ES-I3 (cell line): Measurements from ENCODE around the gene CRYBB3.
"Not testable (repeated sequence)": the region's sequence is repeated elsewhere in the genome, so short reads cannot be mapped to it uniquely, and the experiment has no call there.

Source experiments
- H3K36me3 ChIP-seq: 2 replicates; pipeline ENCODE4 v1.6.1; 2013; ENCODE audit warnings: mild to moderate bottlenecking, low read length, control low read depth, moderate library complexity; ENCODE audit not compliant: insufficient read depth
- H3K4me1 ChIP-seq: 2 replicates; pipeline ENCODE4 v1.6.1; 2013; ENCODE audit warnings: mild to moderate bottlenecking, control low read depth, low read length; ENCODE audit not compliant: insufficient read depth
- H3K9ac ChIP-seq: 2 replicates; pipeline ENCODE4 v1.6.1; 2013; ENCODE audit warnings: low read depth, mild to moderate bottlenecking, low read length, moderate library complexity
- H3K9me3 ChIP-seq: 2 replicates; pipeline ENCODE4 v1.6.1; 2013; ENCODE audit warnings: mild to moderate bottlenecking, low read length, moderate library complexity; ENCODE audit not compliant: control insufficient read depth, insufficient read depth

CRYBB3 gene

GRCh38 chr22:25182131-25183110 is 17.2 kb upstream of the CRYBB3 start:
- H3K4me1 ChIP-seq = no peaks in the 10 kb centered on the region
- H3K36me3 ChIP-seq = peaks cover 7% of the 10 kb centered on the region
- no peaks in the 10 kb centered on the region for H3K9me3 ChIP-seq
- H3K9ac ChIP-seq = no peak overlapping the region

DNA sequence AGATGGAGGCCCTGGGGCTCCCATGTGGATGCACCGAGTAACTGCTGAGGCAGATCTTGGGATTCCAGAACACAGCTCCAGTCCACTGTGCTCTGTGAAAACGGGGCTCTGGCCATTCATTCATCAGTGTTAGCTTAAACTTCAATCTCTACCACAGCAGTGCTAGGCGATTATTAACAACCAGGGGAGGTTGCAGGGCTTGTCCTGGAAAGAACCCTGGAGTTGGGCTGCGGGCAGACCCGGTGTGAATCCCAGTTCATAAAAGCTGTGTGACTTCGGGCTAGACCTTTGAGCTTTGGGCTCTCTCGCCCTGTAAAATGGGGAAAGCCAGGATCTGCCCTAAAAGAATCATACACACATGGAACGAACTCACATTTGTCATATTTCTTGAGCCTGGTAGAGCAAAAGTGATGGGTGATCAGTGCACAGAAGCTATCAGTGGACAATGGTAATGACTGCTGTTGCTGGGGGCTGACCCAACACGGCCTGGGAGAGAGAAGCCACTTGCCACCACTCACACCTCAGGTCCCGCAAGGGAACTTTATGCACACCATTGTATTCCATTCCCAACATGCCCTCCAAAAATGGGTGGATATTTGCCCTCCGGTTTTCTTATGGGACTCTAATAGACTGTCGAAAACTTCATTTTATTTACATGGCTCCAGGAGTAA is 15.6 kb upstream of the CRYBB3 start:
- Histone ChIP-seq H3K36me3 (peaks cover 7% of the 10 kb centered on the region), H3K9ac (no peak overlapping the region), H3K4me1 (no peaks in the 10 kb centered on the region), H3K9me3 (no peaks in the 10 kb centered on the region)

GRCh38 chr22:25186140-25186539 is 13.5 kb upstream of the CRYBB3 start:
- no peaks in the 10 kb centered on the region for H3K9me3 ChIP-seq
- H3K4me1 ChIP-seq = no peaks in the 10 kb centered on the region
- peaks cover 9% of the 10 kb centered on the region for H3K36me3 ChIP-seq
- no peak overlapping the region for H3K9ac ChIP-seq

- no peaks in the 10 kb centered on the region for H3K4me1 ChIP-seq
- H3K9ac ChIP-seq = no peak overlapping the region
- H3K9me3 ChIP-seq = no peaks in the 10 kb centered on the region
- H3K36me3 ChIP-seq = peaks cover 14% of the 10 kb centered on the region
Observed at GRCh38 chr22:25187469-25187868, 12.2 kb upstream of the CRYBB3 start.

- Histone ChIP-seq H3K36me3 (peaks cover 7% of the 10 kb centered on the region), H3K4me1 (no peaks in the 10 kb centered on the region), H3K9me3 (no peaks in the 10 kb centered on the region), H3K9ac (no peak overlapping the region)
Observed at GRCh38 chr22:25192406-25192805, 7.3 kb upstream of the CRYBB3 start.

DNA sequence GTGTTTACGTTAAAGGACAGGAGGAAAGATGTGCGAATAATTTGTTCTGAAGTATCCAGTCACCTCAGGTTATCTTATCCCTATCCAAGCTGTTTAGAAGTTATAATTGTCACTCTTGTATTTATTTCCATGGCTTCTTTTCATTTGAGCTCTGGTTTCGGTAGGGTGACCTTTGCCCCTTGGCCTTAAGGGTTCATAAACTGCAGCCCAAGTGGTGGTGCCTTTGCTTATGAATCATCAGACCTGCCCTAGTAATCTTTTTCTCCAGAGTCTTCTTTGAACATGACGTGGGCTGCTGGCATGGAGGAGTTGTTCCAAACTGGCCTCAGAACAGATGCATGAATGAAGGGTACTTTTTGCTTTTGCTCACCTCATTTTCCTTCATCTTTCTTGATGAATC is 6.5 kb upstream of the CRYBB3 start:
- no peaks in the 10 kb centered on the region for H3K9me3 ChIP-seq
- H3K4me1 ChIP-seq = no peaks in the 10 kb centered on the region
- peaks cover 7% of the 10 kb centered on the region for H3K36me3 ChIP-seq
- no peak overlapping the region for H3K9ac ChIP-seq

- Histone ChIP-seq H3K4me1 (no peaks in the 10 kb centered on the region), H3K9me3 (no peaks in the 10 kb centered on the region), H3K9ac (no peak overlapping the region), H3K36me3 (peaks cover 7% of the 10 kb centered on the region)
Observed at GRCh38 chr22:25193548-25193947, 6.1 kb upstream of the CRYBB3 start.

- Histone ChIP-seq H3K9me3 (no peaks in the 10 kb centered on the region), H3K36me3 (peaks cover 3% of the 10 kb centered on the region), H3K4me1 (no peaks in the 10 kb centered on the region), H3K9ac (no peak overlapping the region)
Observed at GRCh38 chr22:25196326-25196725, 3.3 kb upstream of the CRYBB3 start.

DNA sequence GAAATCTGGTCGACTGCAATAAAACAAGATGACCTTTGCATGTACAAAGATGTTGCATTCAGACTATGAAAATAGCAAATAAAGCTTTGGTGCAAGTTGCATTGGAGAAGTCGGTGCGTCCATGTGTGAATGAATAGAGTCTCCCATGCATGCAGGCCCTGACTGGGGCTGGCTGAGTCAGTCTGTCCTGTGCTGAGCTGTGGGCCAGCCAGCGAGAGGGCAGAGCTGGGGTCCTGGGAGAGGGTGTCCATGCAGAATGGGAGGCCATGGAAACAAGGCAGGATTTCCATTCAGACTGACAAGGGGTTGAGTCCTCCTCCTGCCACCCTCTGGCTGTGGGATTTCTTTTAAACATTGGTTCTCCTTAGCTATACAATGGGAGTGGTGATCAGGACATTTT is 2.3 kb upstream of the CRYBB3 start:
- Histone ChIP-seq H3K9ac (no peak overlapping the region), H3K36me3 (no peaks in the 10 kb centered on the region; the same call in 1 of the 2 replicates), H3K4me1 (no peaks in the 10 kb centered on the region), H3K9me3 (no peaks in the 10 kb centered on the region)

GRCh38 chr22:25200967-25201366 is 1.3 kb downstream of the CRYBB3 start:
- no peak overlapping the region for H3K9ac ChIP-seq
- H3K4me1 ChIP-seq = no peaks in the 10 kb centered on the region
- no peaks in the 10 kb centered on the region for H3K9me3 ChIP-seq
- H3K36me3 ChIP-seq = no peaks in the 10 kb centered on the region

- Histone ChIP-seq H3K4me1 (no peaks in the 10 kb centered on the region), H3K36me3 (no peaks in the 10 kb centered on the region), H3K9me3 (no peaks in the 10 kb centered on the region), H3K9ac (no peak overlapping the region)
Observed at GRCh38 chr22:25201557-25202273, 2.1 kb downstream of the CRYBB3 start.

DNA sequence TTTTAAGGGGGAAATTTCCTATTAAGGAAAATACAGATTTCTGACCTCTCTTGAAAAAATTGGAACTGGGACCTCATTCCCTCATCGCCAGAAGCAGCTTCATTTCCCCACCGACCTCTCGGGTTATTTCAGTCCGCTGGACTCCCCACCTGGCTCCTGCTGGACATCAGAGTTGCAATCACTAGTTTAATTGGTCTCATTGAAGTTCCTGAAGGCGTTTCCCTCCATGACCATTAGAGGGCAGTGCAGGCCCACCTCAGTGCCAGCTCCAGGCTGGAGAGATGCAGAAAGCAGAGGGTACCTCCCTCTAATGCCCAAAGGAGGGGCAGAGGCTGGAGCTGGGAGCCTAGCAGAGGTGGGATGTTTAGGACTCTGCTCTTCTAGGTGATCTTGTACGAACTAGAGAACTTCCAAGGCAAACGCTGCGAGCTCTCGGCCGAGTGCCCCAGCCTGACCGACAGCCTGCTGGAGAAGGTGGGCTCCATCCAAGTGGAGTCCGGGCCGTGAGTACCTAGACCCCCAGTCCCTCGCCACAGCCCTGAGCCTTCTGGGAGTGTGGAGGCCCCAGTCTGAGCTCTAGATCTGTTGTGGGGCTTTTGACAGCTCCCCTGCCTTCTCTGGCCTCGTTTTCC is 2.7 kb downstream of the CRYBB3 start:
- Histone ChIP-seq H3K9ac (no peak overlapping the region), H3K36me3 (no peaks in the 10 kb centered on the region), H3K9me3 (no peaks in the 10 kb centered on the region), H3K4me1 (no peaks in the 10 kb centered on the region)

- H3K9ac ChIP-seq = no peak overlapping the region
- no peaks in the 10 kb centered on the region for H3K36me3 ChIP-seq
- H3K9me3 ChIP-seq = no peaks in the 10 kb centered on the region
- H3K4me1 ChIP-seq = no peaks in the 10 kb centered on the region
Observed at GRCh38 chr22:25203082-25203481, 3.4 kb downstream of the CRYBB3 start.

GRCh38 chr22:25204547-25204946 is 4.9 kb downstream of the CRYBB3 start:
- not testable (repeated sequence) for H3K36me3 ChIP-seq, H3K4me1 ChIP-seq, H3K9ac ChIP-seq, H3K9me3 ChIP-seq
